ENCODE measurements around the gene MRPS17.
"Not testable (repeated sequence)": the region's sequence is repeated elsewhere in the genome, so short reads cannot be mapped to it uniquely, and the experiment has no call there.

Gene MRPS17

GRCh38 chr7:55951637-55952351, at the start of gene MRPS17:
Gene MRPS17, plus strand, starts transcription at chr7:55951877. Its CDS starts 1,319 bp downstream, at chr7:55953196.
- DNase-seq: peak; percentile 94

DNA sequence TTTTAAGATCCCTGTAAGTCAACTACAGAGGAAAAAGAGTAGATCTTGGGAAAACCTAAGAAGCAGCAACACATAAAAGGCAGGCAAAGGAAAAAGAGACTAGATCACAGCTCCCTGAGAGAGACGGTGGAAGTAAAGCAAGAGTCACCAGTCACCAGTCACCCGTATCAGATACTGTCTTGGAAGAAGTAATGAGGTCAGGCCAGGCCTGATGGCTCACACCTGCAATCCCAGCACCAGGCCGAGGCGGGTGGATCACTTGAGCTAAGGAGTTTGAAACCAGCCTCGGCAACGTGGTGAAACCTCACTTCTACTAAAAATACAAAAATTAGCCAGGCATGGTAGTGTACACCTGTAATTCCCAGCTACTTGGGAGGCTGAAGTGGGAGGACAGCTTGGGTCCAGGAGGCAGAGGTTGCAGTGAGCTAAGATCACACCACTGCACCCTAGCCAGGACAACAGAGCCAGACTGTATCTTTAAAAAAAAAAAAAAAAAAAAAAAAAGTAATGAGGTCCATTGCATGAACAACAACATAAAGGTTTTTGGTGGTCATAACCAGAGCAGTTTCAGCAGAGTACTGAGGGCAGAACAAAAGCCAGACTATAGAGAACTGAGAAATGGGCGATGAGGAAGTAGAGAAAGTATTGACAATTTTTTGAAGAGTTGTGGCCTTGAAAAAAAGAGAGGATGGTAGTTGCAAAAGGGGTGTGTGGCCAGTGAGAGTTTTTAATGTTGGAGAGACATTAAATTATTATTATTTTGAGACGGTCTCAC, 47.5 kb upstream of the MRPS17 start:
- DNase-seq: no peak

DNA sequence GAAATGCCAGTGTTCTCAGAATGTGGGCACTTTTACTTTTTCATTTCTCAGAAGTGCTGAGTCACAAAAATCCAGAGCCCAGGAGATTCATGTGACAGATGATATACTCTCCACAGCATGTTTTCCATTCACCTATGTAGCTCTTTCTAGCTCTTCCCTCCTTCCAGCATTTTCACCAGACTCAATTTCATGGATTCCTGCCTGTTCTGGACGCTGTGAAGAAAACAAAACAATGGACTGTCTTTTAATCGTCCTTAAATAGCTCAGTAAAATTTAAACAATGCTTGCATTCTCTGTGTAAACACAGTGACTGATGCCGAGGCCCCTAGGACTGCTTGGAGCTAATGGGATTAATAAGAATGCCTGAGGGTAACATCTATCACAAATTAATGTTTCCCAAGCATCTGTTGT, 38.9 kb upstream of the MRPS17 start:
- DNase-seq: no peak

- no peak for DNase-seq
Observed at GRCh38 chr7:55917771-55918170, 33.9 kb upstream of the MRPS17 start.

DNA sequence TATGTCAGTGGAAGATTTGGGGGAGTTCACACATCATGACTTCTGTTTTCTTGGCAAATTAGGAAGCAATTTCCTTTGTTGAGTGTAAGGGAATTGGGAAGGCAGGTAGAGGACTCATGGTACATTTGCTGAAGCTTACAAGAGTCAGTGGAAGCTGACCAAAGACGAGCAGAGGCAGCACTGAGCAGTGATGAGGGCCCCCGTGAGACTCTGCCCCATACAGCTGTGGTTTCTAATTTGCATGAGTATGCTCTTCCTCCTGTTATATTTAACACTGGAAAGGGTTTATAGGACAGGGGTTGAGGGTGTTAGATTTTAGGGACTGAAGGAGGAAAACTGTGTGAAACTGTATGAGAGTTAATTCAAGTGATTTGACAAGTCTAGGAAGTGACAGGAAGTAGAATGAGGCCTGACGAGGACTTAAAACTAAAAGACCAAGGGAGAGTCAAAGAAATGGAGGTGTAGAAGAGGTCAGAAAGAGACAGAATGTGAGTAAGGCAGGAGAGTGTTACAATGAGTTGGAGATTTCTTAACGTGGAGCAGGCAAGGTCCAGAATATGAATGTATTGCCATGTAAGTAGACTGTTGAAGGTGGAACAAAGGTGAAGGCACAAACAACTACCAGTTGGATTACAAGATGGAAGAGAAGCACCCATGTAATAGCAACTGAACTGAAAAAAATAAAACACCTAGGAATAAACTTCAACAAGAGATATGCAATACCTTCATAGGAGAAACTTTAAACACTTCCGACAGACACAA, 23.5 kb upstream of the MRPS17 start:
- no peak for DNase-seq

GRCh38 chr7:55931421-55932151, 20.1 kb upstream of the MRPS17 start:
- DNase-seq: no peak

DNA sequence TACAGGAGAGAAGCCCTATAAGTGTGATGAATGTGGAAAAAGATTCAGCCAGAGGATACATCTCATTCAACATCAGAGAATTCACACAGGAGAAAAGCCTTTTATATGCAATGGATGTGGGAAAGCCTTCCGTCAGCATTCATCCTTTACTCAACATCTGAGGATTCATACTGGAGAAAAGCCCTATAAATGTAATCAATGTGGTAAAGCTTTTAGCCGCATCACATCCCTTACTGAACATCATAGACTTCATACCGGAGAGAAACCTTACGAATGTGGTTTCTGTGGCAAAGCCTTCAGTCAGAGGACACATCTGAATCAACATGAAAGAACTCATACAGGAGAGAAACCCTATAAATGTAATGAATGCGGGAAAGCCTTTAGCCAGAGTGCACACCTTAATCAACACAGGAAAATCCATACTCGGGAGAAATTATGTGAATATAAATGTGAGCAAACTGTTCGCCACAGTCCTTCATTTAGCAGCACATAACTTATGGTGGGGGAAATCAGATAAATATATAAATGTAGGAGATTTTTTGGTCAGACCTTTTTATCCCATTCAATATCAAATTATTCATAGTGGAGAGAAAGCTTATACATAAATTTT, 12.1 kb upstream of the MRPS17 start:
- no peak for DNase-seq

DNA sequence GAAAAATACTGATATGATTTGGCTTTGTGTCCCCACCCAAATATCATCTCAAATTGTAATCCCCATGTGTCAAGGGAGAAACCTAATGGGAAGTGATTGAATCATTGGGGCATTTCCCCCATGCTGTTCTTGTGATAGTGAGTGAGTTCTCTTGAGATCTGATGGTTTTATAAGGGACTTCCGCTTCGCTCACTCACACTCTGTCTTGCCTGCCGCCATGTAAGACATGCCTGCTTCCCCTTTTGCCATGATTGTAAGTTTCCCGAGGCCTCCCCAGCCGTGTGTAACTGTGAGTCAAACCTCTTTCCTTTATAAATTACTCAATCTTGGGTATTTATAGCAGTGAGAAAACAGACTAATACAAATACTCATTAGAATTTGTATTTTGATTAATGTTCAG, 5.1 kb upstream of the MRPS17 start:
- no peak for DNase-seq

GRCh38 chr7:55952352-55952671, 635 bp downstream of the MRPS17 start:
- not testable (repeated sequence) for DNase-seq

- no peak for DNase-seq
Observed at GRCh38 chr7:55953707-55954475, 2.2 kb downstream of the MRPS17 start.

GRCh38 chr7:55957190-55957589, 5.5 kb downstream of the MRPS17 start:
- DNase-seq: no peak

GRCh38 chr7:55962014-55962413, 10.3 kb downstream of the MRPS17 start:
- DNase-seq: no peak

GRCh38 chr7:55963584-55964168, 12.0 kb downstream of the MRPS17 start:
- DNase-seq: no peak

DNA sequence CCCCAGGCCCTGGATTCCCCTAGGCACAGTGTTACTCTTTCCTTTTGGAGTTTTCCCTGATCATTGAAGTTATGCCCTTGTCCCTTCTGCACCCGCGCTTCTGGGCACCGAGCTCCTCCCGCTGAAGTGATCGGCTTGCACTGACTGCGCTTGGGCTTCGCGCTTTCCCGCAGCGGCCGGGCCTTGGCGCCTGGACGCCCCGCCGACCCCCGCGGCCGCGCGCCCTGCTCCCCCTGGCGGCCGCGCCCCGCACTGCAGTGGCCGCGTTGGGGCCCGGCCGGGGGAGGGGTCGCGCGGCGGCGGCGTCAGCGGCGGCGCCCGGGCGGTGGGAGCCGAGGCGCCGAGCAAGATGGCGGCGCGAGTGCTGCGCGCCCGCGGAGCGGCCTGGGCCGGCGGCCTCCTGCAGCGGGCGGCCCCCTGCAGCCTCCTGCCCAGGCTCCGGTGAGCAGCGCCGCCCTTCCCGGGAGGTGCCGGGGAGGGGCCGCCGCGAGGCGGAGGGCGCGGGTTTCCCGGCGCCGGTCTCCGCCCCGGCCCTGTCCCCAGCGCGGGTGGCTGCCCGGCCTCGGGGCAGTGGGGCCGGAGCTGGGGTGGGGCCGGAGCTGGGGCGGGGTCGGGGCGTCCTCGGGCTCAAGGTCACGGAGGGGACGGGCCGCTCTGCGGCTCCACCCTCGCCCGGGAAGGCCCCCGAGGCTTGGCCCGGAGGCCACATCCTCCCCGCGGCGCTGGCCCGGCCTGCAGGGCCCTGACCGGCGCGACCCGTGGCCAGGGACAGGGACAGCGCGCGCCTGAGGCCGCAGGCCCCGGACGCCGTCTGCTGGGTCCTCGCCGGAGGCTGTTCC, 12.8 kb downstream of the MRPS17 start, which contains the start of gene NIPSNAP2:
NIPSNAP2 (plus strand) TSS at position 325 of the 839 bp plus-strand sequence; CDS start at position 350, 25 bp downstream.
- DNase-seq: peak; percentile 71

- DNase-seq: peak; percentile 32
Observed at GRCh38 chr7:55965100-55965470, 13.4 kb downstream of the MRPS17 start.

- no peak for DNase-seq
Observed at GRCh38 chr7:55965805-55966421, 14.2 kb downstream of the MRPS17 start.

GRCh38 chr7:55966851-55967250, 15.2 kb downstream of the MRPS17 start:
- no peak for DNase-seq

GRCh38 chr7:55969391-55969790, 17.7 kb downstream of the MRPS17 start:
- DNase-seq: no peak

- no peak for DNase-seq
Observed at GRCh38 chr7:55970561-55970960, 18.9 kb downstream of the MRPS17 start.

DNA sequence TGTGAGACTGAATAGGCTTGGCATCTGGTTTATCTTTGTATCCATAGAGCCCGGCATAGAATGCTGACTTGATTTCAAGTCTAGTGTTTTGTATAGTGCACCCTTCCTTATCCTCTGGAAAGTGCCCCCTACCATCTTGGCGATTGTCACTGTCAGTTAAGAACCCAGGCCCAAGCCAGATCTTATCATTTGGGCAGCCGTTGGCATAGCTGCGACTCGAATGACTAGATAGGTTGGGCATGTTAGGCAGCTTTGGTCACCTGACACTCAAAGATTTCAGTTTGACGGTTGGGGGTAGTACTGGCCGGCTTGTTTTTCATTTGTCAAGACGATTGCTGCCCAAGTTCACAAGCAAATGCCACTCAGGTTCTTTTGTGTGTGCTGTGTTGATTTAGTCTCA, 19.3 kb downstream of the MRPS17 start:
- no peak for DNase-seq

Data from NCI-H1092 treated with DMSO at 0.1 percent for 48 hours (cell line).